Effector CD4-positive, alpha-beta T cell (primary cell): Measurements from ENCODE around the gene E2F7.

Experiments
- DNase-seq: peaks from one replicate; pipeline ENCODE4 v3.0.0-alpha.2; 2020

E2F7 gene

DNA sequence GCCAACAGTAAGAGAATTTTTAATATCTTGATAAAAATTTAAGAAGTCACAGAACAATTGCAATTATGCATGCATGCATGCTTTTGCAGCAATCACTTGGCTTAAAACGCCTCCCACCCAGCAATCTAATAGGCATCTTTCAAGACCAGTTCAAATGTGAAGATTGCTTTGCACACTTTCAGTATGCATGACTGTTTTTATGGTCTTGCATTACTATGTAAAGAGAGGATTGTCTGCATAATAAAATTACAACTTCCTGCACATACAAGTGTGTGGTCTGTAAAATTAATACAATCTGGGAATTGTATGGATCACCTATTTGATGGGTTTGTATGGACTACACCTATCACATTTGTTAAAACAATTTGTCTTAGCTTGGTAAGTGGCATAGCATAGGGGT, 48.8 kb downstream of the E2F7 start:
- no peak for DNase-seq

DNA sequence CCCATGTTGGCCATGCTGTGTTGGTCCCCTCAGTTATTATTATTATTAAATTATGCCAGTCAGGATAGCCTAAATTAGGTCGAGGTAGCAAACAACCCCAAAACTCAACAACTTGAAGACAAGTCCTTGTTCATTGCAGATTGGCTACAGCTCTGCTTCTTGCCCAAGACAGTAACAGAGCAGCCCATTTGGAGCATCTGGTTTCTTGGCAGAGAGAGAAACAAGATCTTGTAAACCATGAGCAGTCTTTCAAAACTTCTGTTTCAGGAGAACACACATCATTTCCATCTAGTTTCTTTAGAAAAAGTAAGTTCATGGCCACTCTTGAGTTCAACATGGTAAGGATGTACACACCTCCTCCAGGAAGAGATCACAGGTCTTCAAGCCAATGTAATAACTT, 52.3 kb downstream of the E2F7 start:
- no peak for DNase-seq

DNA sequence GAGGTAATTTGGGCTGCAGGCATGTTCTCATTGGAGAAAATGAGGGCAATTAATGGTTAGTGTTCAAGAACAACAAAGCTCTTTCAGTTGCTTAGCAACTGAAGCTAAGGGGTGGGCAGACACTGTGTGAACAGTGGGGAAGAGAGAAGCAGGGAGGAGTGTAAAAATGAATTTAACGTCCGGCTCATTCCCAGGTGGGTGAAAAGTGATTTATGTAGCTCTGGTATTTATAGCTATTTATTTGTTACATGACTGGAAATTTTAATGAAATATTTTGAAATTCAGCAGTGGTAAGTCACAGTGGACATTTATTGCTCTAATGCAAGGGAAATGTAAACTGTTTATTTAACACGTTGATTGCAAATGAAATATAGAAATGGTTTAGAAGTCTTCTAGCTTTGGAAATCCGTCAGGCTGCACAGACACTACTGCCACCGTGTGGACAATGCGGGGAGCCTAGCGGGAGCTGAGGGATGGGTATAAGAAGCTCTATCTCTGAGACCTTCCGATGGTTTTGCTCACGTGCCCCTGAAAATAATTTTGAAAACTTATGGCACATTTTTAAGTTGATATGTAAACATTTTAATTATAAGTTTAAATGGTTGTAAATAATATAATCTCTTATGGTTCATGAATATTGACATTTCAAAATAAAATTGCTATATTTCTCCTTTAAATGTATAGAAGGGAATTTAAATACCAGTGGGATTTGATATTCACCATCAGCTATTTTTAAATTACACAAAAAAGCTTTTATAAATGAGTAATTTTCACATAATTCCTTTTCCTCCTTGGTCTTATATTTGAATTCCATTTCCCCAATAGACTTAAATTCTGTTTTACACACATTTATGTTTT, 54.4 kb downstream of the E2F7 start:
- DNase-seq: peak; percentile 36

DNA sequence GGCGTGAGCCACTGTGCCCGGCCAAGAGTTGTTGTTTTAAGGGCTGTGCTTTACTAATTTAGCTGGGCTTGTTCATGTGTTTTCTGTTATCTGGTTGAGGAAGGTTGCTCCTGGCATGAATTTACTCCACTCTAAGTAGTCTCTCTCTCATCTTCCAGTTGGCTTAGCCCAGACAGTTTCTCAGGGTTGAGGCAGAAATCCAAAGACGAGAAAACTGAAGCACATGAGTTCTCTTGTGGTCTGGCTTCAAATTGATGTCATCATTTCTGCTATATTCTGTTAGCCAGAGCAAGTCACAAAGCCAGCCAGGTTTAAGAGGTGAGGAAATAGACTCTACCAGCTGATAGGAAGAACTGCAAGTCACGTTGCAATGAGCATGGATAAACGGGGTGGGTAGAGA, 57.9 kb downstream of the E2F7 start:
- no peak for DNase-seq

DNA sequence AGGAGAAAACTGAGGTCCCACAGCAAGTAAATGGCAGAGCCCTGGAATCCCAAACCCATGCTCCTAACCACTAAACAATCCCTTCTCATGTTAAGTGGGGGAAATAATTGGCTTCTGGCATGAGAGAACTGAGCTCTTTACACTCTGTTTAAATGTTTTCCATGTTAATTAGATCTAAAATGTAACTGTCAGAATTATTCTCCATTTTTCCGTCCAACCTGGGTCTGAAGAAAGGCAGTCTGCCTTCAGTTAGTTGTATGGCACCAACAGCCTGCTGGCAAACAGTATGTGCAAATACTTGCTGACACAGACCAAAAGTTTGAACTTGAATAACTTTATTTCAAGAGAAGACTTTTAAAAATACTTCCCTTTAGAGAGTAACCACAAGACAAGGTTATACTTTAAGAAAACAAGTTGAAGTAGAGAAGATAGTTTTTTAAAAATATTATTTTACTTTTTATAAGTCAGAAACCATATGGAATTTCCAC, 59.7 kb downstream of the E2F7 start:
- DNase-seq: no peak

DNA sequence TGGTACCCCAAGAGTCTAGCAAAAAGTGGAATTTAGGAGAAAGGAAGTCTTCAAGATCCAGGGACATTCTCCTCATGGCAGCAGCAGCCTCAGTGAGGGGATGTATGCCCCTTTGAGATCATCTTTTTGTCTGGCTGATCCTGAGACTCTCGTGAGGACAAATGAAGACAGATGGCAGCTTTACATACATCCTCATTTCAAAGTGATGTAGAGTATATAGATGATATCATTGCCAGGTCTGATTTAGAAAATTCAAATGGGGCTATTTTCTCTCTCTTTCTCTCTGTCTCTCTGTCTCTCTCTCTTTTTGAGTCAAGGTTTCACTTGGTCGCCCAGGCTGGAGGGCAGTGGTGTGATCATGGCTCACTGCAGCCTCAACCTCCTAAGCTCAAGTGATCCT, 61.5 kb downstream of the E2F7 start:
- no peak for DNase-seq

DNA sequence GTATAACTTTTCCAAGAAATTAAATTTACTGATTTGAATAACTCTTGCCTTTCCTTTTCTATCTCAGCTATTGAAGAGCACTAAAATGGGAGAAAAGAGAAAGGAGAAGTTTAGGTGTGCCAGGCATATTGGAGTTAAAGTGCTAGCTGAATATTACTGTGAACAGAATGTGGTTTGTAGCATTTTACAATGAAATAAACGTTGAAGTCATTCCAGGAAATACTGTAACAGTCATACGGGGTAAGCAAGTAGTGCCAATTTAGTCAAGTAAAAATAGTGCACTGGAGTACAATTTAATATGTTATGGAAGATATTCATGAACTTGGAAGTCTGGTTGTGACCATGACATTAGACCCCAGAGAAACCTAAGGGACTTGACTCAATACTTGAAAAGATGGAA, 62.1 kb downstream of the E2F7 start:
- no peak for DNase-seq

DNA sequence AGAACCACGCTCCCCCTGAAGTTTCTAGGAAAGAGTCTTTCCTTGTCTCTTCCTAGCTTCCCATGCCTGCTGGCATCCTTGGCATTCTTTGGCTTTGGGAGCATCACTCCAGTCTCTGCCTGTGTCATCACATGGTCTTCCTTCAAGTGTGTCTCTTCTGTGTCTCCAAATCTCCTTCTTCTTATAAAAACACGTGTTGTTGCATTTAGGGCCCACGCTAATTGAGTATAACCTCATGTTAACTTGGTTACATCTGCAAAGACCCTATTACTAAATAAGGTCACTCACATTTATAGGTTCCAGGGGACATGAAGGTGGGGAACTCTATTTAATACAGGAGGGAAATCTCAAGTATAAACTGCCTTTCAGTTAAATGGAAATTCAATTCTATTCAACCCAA, 63.0 kb downstream of the E2F7 start:
- no peak for DNase-seq

DNA sequence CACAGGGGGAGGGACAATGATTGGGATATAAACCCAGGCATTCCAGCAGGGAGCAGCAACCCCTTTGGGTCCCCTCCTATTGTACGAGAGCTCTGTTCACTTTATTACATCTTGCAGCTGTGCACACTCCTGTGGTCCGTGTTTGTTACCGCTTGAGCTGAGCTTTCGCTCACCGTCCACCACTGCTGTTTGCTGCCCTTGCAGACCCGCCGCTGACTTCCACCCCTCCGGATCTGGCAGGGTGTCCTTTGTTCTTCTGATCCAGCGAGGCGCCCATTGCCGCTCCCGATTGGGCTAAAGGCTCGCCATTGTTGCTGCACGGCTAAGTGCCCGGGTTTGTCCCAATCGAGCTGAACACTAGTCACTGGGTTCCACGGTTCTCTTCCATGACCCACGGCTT, 64.1 kb downstream of the E2F7 start:
- no peak for DNase-seq

DNA sequence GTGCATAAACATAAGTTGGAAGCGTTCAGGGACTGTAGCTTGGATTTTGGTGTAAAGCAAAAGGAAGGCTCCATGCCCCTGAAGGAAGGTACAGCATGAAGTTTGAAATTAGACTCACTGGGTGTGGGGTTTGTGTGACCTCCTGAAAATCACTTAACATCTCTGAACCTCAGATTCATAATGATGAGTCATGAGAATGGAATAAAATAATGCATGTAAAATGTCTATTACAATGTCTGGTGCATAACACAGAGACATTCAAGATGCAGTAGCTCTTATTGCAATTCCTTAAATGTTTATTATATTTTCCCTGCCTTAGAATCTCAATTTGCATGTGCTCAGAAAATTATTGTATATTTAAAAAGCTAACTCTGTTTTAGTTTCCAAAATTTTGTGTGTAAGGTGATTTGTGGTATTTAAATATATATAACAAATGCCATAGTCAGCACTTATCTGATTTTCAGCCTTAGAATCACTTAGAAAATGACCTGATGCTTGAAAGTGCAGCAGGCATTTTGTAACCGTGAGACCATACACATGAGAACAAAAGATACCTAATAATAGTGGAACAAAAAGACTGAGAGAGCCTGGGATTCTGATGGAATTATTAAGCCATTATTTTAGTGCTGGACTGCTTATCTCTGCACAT, 66.3 kb downstream of the E2F7 start:
- no peak for DNase-seq

DNA sequence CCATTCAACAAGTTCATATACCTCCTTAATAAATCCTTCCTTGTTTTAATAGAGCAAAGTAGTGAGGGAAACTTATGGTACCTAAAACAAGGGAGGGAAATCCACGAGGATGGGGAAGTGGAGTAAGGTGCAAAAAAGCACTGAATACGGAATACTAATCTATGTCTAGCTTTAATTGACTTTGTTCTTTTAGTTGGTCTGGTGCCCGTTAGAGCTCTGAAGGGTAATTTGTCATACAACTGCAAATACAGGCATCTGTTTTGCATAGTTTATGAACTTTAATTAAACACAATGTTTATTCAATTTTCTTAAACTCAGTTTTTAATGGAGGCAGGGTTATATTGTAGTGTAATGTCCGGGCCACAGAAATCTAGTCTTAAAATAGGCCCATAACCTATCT, 67.0 kb downstream of the E2F7 start:
- no peak for DNase-seq

DNA sequence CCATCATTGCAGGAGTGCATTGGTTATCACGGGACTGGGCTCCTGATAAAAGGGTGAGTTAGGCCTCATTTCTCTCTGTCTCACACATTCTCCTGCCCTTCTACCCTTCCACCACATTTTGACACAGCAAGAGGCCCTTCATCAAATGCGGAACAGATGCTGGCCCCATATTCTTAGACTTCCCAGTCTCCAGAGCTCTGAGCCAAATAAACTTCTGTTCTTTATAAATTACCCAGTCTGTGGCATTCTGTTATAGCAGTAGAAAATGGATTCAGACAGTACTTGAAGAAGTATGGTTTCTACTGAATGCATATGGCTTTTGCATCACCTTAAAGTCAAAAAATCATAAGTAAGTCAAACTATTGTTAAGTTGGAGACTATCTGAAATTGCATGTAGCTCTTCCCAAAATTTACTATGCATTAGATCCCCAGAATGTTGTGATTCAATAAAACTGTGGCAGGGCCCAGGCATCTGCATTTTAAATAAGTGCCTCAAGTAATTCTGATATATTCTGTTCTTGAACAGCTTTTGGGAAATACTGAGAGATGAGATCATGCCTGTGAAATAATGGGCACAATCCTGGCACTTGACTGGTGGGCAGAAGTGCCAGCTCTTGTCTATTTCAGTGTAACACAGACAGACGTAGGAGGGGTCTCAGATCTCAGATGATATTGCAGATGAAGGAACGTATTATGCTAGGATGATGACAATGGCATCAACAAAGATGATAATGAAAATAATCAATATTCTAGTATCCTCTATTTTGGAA, 68.2 kb downstream of the E2F7 start:
- no peak for DNase-seq

DNA sequence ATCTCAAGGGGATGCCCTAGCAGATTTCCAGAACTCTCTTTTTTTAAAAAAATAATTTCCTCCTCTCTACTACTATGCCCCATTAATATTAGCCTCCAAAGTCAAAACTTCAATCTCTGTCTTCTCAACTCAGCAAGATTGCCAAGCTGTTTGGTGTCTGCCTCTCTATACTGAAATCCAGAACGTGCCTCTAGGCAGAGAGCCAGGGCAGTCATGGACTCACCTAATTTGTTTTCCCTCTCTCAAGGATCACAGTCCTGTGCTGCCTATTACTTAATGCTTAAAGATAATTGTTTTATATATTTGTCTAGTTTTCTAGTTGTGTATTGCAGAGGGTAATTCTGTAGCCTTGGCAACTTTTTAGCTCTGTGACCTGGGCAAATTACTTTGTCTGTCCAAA, 74.7 kb downstream of the E2F7 start:
- DNase-seq: no peak

DNA sequence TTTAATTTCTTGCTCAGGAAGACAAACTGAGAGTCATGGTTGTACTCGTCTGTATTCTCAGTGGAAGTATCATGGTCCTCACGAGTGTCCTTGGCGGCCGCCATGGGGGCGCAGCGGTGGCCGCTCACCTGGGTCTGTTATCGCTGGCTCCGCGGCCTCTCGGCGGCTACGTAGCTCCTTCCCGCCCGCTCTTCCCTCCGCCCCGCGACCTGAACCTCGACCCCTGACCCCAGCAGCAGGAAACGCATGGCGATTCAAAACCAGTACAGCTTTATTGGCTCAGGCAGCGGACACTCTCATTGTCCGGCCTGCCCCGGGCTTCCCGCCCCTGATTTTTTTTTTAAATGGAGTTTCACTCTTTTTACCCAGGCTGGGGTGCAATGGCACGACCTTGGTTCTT, 80.8 kb downstream of the E2F7 start:
- no peak for DNase-seq

DNA sequence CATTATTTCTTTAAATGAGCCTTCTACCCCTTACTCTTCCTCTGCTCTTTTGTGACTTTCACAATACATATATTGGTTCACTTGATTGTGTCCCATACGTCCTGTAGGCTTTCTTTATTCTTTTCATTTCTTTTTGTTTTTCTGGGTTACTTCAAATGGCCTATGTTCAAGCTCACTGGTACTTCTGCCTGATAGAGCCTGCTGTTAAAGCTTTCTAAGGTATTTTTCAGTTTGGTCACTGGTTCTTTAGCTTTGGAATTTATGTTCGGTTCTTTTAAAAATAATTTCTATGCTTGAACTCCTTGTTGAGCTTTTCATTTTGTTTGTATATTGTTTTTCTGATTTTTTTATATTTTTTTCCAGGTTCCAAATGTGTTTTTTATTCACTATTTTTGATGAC, 81.9 kb downstream of the E2F7 start:
- DNase-seq: no peak

DNA sequence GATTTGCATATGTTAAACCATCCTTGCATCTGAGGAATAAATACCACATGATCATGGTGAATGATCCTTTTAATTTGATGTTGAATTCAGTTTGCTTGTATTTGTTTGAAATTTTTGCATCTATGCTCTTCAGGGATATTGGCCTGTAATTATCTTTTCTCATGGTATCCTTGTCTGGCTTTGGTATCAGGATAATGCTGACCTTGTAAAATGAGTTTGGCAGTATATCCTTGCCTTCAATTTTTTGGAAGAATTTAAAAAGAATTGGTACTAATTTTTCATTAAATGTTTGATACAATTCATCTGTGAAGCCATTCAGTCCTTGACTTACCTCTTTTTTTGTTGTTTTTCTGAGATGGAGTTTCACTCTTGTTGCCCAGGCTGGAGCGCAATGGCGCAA, 85.2 kb downstream of the E2F7 start:
- DNase-seq: no peak

DNA sequence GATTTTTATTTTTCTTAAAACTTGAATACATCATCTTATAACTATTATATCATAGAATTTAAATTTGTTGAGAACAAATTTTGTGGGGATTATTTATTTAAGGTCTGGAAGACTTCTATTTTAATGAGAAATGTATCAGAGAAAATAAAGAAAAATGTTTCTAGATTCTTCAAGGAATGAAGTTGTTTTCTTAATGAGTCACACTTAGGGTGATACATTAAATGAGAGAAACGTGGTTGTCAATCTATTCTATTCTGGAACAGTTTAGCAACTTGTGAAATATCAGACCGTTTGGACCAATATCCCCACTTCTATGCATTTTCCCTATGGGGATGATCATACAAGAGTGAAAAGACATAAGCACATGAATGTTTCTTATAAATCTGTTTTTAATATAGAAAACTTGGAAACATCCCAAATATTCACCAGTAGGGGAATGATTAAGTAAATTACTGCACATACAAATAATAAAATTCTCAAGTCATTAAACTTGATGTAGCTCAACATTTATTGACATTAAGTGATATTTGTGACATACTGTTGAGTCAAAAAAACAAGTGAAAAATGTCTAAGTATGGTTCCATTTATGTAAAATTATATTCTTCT, 88.5 kb downstream of the E2F7 start:
- no peak for DNase-seq
